Fibroblast of pulmonary artery (primary cell): Measurements from ENCODE around the gene RNF214.
A peak's percentile ranks its signal among the peaks of the same experiment; 100 is the strongest.

ENCODE experiments used
- DNase-seq: peaks from one replicate; pipeline ENCODE4 v3.0.0-alpha.2; 2010; ENCODE audit warnings: low read depth
- H3K4me3 ChIP-seq: replicated peaks from 2 replicates; pipeline ENCODE4 v1.5.1; 2011; ENCODE audit warnings: low read depth, mild to moderate bottlenecking, control low read depth, low read length, moderate library complexity
- TF ChIP-seq, protein P1 (sequence below): IDR thresholded peaks from 2 replicates; pipeline ENCODE4 v1.5.1; 2011; ENCODE audit warnings: mild to moderate bottlenecking, control low read depth, low read length, inconsistent platforms; ENCODE audit errors: missing control alignments

Gene RNF214

DNA sequence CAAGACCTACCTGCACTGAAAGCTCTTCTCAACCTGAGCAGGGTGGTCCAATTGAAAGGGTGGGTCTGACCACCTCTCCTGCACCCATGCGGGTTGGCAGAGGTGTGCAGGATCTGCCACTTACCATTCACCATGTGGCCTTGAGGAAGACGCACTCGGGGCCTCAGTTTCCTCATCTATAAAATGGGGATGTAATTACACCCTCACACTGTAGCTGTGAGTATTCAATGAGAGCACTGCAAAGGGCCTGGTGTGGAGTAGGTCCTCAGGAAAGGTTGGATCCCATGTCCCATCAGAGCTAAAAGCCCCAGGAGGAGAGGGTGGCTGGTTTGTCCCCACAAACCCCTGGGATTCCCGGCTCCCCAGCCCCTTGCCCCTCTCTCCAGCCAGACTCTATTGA lies 33.9 kb upstream of the RNF214 start:
- DNase-seq, result no peak
- TF ChIP-seq, protein P1, sequence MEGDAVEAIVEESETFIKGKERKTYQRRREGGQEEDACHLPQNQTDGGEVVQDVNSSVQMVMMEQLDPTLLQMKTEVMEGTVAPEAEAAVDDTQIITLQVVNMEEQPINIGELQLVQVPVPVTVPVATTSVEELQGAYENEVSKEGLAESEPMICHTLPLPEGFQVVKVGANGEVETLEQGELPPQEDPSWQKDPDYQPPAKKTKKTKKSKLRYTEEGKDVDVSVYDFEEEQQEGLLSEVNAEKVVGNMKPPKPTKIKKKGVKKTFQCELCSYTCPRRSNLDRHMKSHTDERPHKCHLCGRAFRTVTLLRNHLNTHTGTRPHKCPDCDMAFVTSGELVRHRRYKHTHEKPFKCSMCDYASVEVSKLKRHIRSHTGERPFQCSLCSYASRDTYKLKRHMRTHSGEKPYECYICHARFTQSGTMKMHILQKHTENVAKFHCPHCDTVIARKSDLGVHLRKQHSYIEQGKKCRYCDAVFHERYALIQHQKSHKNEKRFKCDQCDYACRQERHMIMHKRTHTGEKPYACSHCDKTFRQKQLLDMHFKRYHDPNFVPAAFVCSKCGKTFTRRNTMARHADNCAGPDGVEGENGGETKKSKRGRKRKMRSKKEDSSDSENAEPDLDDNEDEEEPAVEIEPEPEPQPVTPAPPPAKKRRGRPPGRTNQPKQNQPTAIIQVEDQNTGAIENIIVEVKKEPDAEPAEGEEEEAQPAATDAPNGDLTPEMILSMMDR, result no peak
- H3K4me3 ChIP-seq, result peak overlapping the region; percentile 67

DNA sequence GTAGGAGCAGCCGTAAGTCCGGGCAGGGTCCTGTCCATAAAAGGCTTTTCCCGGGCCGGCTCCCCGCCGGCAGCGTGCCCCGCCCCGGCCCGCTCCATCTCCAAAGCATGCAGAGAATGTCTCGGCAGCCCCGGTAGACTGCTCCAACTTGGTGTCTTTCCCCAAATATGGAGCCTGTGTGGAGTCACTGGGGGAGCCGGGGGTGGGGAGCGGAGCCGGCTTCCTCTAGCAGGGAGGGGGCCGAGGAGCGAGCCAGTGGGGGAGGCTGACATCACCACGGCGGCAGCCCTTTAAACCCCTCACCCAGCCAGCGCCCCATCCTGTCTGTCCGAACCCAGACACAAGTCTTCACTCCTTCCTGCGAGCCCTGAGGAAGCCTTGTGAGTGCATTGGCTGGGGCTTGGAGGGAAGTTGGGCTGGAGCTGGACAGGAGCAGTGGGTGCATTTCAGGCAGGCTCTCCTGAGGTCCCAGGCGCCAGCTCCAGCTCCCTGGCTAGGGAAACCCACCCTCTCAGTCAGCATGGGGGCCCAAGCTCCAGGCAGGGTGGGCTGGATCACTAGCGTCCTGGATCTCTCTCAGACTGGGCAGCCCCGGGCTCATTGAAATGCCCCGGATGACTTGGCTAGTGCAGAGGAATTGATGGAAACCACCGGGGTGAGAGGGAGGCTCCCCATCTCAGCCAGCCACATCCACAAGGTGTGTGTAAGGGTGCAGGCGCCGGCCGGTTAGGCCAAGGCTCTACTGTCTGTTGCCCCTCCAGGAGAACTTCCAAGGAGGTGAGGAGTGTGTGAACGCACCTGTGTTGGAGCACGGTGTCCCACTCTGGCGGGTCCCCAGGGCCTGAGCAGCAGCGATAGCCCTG lies 33.2 kb upstream of the RNF214 start, which contains the start of gene TAGLN:
TAGLN (plus strand) TSS at position 318 of the 863 bp plus-strand sequence. CDS start 3,644 bp downstream, outside the sequence.
- TF ChIP-seq, protein P1, result no peak
- peak; percentile 95 for DNase-seq
- peak within 1 kb of the TSS; percentile 67 for H3K4me3 ChIP-seq

DNA sequence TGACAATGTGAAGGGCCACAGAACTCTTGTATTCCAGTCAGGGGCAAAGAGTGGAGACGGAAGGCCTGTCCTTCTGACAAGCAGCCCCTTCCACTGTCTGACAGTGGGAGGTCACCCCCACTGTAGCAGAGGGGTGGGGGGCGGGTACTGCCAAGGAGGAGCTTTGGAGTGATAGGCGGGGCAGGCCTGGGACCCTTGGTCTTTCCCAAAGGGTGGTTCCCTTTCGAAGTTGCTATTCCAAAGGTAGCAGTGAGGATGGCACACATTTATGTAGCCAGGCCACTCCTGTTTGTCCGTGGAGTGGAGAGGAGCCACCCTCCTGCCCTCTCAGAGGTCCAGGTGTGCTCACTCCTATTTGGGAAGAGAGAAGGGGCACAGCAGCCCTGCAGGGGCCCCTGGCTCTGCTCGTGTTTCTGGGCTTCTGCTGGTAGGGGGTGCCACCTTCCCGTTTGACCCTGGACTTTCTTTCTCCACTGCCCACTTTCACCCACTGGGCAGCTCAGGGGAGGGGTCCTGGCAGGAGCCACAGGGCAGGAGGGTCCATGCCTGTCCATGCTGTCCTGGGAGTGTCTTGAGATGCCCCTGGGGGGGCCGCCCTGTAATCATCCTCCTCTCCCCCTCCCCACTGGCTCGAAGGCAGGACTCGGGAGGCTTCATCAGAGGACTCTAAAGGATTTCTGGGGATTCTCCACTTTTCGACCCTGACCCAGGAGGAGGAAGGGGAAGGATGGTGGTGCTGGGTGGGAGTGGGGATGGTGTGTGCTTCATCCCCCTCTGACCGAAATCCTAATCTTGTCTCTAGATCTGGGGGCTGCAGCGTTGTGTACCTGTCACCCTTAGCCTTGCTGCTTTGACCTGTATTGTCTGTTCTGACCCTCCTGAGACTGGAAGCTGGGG lies 32.3 kb upstream of the RNF214 start:
- H3K4me3 ChIP-seq, result peak overlapping the region; percentile 67
- TF ChIP-seq, protein P1, result no peak
- no peak for DNase-seq

DNA sequence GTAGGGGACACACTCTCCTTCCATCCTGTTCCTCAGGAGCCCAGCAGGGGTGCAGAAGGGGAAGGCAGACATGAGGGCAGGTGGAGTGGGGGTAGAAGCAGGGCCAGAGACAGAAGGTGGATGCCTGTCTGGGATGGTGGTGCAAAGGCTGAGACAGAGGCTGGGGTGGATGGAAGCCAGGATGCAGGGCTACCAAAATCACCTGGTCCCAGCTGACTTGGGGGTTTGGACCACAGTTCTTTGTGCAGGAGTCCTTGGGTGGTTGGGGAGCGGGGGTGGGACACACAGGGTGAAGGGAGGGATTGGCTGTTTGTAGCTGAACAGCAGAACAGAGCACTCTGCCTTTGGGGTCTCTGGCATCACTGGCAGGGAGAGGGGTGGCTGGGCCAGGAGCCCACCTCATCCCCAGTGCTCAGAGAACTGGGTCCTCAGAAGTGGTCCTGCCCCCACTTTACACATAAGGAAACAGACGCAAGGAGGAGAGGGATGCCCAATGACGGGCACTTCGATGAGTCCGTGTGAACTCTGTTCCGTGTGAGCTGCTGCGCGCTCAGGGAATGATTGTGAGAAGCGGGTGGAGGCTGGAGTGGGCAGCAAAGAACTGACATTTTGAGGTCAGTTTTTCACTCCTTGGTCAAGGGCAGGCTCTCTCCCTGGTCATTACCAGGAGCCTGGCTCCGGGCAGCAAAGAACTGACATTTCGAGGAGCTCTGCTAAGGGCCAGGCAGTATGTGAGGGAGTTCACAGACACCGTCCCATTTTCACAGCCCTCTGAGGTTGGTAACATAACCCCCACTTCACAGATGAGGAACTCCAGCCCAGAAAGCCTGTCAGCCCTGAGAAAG lies 31.4 kb upstream of the RNF214 start:
- TF ChIP-seq, protein P1, result no peak
- peak overlapping the region; percentile 67 for H3K4me3 ChIP-seq
- DNase-seq, result peak; percentile 36

DNA sequence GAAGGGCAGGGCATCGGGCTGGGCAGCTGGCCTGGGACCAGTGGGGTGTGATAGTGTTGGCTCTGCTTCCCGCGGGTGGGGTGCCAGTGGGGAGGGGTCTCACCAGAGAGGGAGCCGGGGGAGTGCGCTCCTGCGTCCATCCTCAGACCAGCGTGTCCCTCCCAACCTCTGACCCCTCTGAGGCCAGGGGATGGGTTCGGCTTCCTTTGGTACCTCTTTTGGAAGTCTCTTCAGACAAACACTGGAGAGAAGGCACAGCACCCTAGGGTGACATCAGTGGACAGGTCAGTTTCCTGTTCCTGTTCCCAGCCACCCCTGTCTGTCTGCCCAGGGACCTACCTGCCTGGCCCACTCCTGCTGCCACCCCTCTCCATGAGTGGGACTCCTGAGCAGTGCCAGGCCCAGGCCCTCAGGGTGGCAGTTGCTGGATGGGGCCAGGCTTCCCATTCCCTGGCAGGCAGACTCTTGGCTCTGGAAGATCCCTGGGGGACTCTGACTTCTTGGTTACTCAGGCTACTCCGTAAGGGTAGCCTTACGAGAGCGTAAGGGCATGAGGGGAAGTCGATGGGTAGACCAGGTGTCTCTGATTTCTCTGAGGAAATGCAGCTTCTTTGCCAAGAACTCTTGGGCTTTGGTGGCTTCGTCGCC lies 30.7 kb upstream of the RNF214 start:
- peak; percentile 14 for DNase-seq
- H3K4me3 ChIP-seq, result peak overlapping the region; percentile 67
- TF ChIP-seq, protein P1, result no peak
